Liver (tissue), 9 donors: Measurements from ENCODE around the gene SLC9A6. TPM values are rescaled to one million over a fixed set of nuclear protein-coding genes. Genes with fewer than 3 reads are reported as not detected.
A peak's percentile ranks its signal among the peaks of the same experiment; 100 is the strongest.

Experiments used
- DNase-seq: peaks from one replicate; pipeline ENCODE4 v3.0.0-alpha.2; 2017; ENCODE audit warnings: low spot score
- H3K27ac ChIP-seq, 2 donors: one replicate each; pipeline ENCODE4 v1.7.0; 2013; ENCODE audit warnings: inconsistent platforms in 2 of 2, low read length in 2 of 2, control low read depth in 1 of 2, low read depth in 1 of 2, mild to moderate bottlenecking in 1 of 2
- H3K27me3 ChIP-seq, 4 donors: one replicate each; pipeline versions ENCODE4 v1.6.1 to v1.7.0; 2013; ENCODE audit warnings: low read length in 3 of 4, inconsistent platforms in 1 of 4, mild to moderate bottlenecking in 1 of 4, moderate library complexity in 1 of 4; ENCODE audit not compliant: control insufficient read depth in 4 of 4, insufficient read depth in 4 of 4
- H3K36me3 ChIP-seq, 4 donors: one replicate each; pipeline versions ENCODE4 v1.6.1 to v1.7.0; 2013; ENCODE audit warnings: low read length in 3 of 4, mild to moderate bottlenecking in 3 of 4, low read depth in 1 of 4, moderate library complexity in 1 of 4; ENCODE audit not compliant: control insufficient read depth in 4 of 4, insufficient read depth in 3 of 4
- H3K4me1 ChIP-seq, 4 donors: one replicate each; pipeline versions ENCODE4 v1.6.1 to v1.7.0; 2013; ENCODE audit warnings: low read length in 3 of 4, mild to moderate bottlenecking in 3 of 4, moderate library complexity in 1 of 4; ENCODE audit not compliant: control insufficient read depth in 4 of 4, insufficient read depth in 4 of 4
- H3K4me3 ChIP-seq, 3 donors: one replicate each; pipeline versions ENCODE4 v1.6.1 to v1.7.0; 2013; ENCODE audit warnings: low read length in 3 of 3, control low read depth in 1 of 3, low read depth in 1 of 3, mild to moderate bottlenecking in 1 of 3
- H3K9ac ChIP-seq, 2 donors: one replicate each; pipeline ENCODE4 v1.7.0; 2013; ENCODE audit warnings: low read length in 2 of 2, mild to moderate bottlenecking in 2 of 2, moderate library complexity in 2 of 2, control low read depth in 1 of 2, low read depth in 1 of 2
- H3K9me3 ChIP-seq, 4 donors: one replicate each; pipeline versions ENCODE4 v1.6.1 to v1.7.0; 2013; ENCODE audit warnings: low read length in 3 of 4; ENCODE audit not compliant: control insufficient read depth in 4 of 4
- FOXA1 ChIP-seq: IDR thresholded peaks from 2 replicates; pipeline ENCODE4 v1.6.1; 2016; ENCODE audit warnings: antibody characterized with exemption
- FOXA2 ChIP-seq: IDR thresholded peaks from 2 replicates; pipeline ENCODE4 v1.6.1; 2016; ENCODE audit warnings: antibody characterized with exemption
- GABPA ChIP-seq, 2 donors: IDR thresholded peaks in 1 of 2; conservative IDR thresholded peaks in 1 of 2; 2 replicates each; pipeline ENCODE4 v1.6.1; 2016; ENCODE audit warnings: antibody characterized with exemption in 2 of 2, mild to moderate bottlenecking in 1 of 2, moderate library complexity in 1 of 2
- HNF4A ChIP-seq, 2 donors: conservative IDR thresholded peaks; 2 replicates each; pipeline ENCODE4 v1.6.1; 2016; ENCODE audit warnings: antibody characterized with exemption in 2 of 2, mild to moderate bottlenecking in 2 of 2
- HNF4G ChIP-seq: IDR thresholded peaks from 2 replicates; pipeline ENCODE4 v1.6.1; 2016; ENCODE audit warnings: antibody characterized with exemption
- JUND ChIP-seq, 2 donors: IDR thresholded peaks; 2 replicates each; pipeline ENCODE4 v1.6.1; 2016; ENCODE audit warnings: antibody characterized with exemption in 2 of 2
- NR2F2 ChIP-seq: IDR thresholded peaks from 2 replicates; pipeline ENCODE4 v1.6.1; 2016; ENCODE audit warnings: antibody characterized with exemption
- RAD21 ChIP-seq, 2 donors: IDR thresholded peaks; 2 replicates each; pipeline ENCODE4 v1.6.1; 2016; ENCODE audit warnings: antibody characterized with exemption in 2 of 2, mild to moderate bottlenecking in 2 of 2
- RXRA ChIP-seq, 2 donors: IDR thresholded peaks; 2 replicates each; pipeline ENCODE4 v1.6.1; 2017 to 2018; ENCODE audit warnings: antibody characterized with exemption in 2 of 2, mild to moderate bottlenecking in 1 of 2
- SP1 ChIP-seq: IDR thresholded peaks from 2 replicates; pipeline ENCODE4 v1.6.1; 2018; ENCODE audit warnings: antibody characterized with exemption, mild to moderate bottlenecking
- TAF1 ChIP-seq: conservative IDR thresholded peaks from 2 replicates; pipeline ENCODE4 v1.6.1; 2016; ENCODE audit warnings: antibody characterized with exemption, mild to moderate bottlenecking
- YY1 ChIP-seq: IDR thresholded peaks from 2 replicates; pipeline ENCODE4 v1.6.1; 2016; ENCODE audit warnings: antibody characterized with exemption, mild to moderate bottlenecking
- WGBS: extraction: QIAGEN DNeasy Blood & Tissue Kit; methylation state at CpG from one replicate; pipeline ENCODE4 v1.1.7; 2013; 5-methylcytosine and 5-hydroxymethylcytosine counted together
- polyA plus RNA-seq, 2 donors: library from polyadenylated mRNA; stranded (reverse) in 1 of 2; unstranded in 1 of 2; fragments of 200-250 nt in 1 of 2; fragments of >200 nt in 1 of 2; fragmentation: Nextera tagmentation in 1 of 2; extraction: Ambion mirVana in 1 of 2; gene quantifications; one replicate each; pipeline versions ENCODE4 v1.2.1 to v1.2.3, GENCODE V29; 2013 to 2015
- total RNA-seq, 2 donors: library from RNA; depleted of rRNA; stranded (reverse); fragments of >200 nt; gene quantifications; one replicate each; pipeline ENCODE4 v1.2.3, GENCODE V29; 2014
- TF ChIP-seq, protein P1 (sequence below): IDR thresholded peaks from 2 replicates; pipeline ENCODE4 v1.6.1; 2016; ENCODE audit warnings: antibody characterized with exemption, mild to moderate bottlenecking
- TF ChIP-seq, protein P2 (sequence below): IDR thresholded peaks from 2 replicates; pipeline ENCODE4 v1.6.1; 2016; ENCODE audit warnings: antibody characterized with exemption
- TF ChIP-seq, protein P3 (sequence below): fragments of 150-350 bp; IDR thresholded peaks from 2 replicates; pipeline ENCODE4 v1.5.1; 2017; ENCODE audit warnings: improper control_type of control experiment, low read depth, low read length; ENCODE audit not compliant: missing input control
- TF ChIP-seq, protein P4 (sequence below): IDR thresholded peaks from 2 replicates; pipeline ENCODE4 v1.6.1; 2016; ENCODE audit warnings: antibody characterized with exemption
- donor health status: healthy.
- donor health status: healthy.
- donor health status: healthy.
- donor health status: healthy.
- donor health status: healthy.

Gene SLC9A6
- total and polyA plus RNA-seq, 4 donors: 2.1 to 8.8 (median 5.6) TPM

DNA sequence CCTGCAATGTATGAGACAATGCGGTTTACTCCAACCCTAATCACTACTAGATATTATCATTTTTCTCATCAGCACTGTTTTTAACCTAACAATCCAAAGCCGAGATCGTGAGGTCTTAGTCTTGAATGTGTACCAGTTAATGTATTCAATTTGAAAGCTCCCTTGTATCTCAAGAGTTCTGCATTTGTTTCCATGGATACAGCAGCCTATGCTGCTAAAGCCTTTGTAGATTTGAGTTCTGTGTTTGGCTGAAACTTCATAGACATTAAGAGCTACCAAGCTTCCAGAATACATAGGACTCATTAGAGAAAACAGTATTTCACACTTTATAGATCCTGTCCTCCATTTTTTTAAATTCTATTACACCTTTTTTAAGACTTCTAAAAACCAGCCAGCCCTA lies 39.9 kb downstream of the SLC9A6 start:
- 95% methylated on average over 3 of the region's 3 CpGs for WGBS
- no peaks in the 10 kb centered on the region for H3K4me1 ChIP-seq

DNA sequence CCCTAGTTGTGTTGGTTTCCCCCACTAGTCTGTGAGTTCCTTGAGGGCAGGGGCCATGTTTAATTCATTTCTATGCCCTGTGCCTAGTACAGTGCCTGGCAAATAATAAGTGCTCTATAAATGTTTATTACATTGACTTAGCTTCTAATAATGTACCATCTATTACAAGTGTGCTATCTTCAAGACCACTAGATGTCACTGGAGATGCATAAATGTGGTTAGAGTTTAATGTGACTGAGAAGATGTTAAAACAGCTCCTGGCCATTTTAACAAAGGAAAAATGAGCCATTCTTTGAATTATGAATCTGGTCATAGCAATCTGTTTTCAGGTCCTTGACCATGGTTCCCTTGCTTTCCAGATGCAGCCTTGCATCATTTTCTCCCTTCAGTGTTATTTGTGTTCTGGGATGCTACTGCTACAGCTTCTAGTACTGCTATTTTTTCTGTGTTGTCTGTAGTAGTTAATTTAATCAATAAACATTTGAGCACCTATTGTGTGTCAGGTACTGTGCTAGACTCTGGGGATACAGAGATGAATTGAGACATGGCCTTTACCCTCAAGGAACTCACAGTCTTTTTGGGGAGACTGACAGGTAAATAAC lies 43.2 kb downstream of the SLC9A6 start:
- Histone ChIP-seq H3K4me1 (no peaks in the 10 kb centered on the region), H3K9me3 (no peaks in the 10 kb centered on the region), H3K9ac (no peak overlapping the region), H3K27me3 (no peaks in the 10 kb centered on the region), H3K27ac (no peak overlapping the region), H3K36me3 (no peaks in the 10 kb centered on the region), H3K4me3 (no peak overlapping the region)
- DNase-seq: no peak
- TF ChIP-seq, protein P1, sequence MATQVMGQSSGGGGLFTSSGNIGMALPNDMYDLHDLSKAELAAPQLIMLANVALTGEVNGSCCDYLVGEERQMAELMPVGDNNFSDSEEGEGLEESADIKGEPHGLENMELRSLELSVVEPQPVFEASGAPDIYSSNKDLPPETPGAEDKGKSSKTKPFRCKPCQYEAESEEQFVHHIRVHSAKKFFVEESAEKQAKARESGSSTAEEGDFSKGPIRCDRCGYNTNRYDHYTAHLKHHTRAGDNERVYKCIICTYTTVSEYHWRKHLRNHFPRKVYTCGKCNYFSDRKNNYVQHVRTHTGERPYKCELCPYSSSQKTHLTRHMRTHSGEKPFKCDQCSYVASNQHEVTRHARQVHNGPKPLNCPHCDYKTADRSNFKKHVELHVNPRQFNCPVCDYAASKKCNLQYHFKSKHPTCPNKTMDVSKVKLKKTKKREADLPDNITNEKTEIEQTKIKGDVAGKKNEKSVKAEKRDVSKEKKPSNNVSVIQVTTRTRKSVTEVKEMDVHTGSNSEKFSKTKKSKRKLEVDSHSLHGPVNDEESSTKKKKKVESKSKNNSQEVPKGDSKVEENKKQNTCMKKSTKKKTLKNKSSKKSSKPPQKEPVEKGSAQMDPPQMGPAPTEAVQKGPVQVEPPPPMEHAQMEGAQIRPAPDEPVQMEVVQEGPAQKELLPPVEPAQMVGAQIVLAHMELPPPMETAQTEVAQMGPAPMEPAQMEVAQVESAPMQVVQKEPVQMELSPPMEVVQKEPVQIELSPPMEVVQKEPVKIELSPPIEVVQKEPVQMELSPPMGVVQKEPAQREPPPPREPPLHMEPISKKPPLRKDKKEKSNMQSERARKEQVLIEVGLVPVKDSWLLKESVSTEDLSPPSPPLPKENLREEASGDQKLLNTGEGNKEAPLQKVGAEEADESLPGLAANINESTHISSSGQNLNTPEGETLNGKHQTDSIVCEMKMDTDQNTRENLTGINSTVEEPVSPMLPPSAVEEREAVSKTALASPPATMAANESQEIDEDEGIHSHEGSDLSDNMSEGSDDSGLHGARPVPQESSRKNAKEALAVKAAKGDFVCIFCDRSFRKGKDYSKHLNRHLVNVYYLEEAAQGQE: no peak
- TF ChIP-seq GABPA (IDR thresholded peaks at IDR 0.05 in 1 of 2, conservative IDR thresholded peaks at IDR 0.05 in 1 of 2) (no peak), FOXA1 (no peak), SP1 (no peak), TAF1 (no peak), HNF4G (no peak), JUND (IDR thresholded peaks at IDR 0.05) (no peak), RAD21 (IDR thresholded peaks at IDR 0.05) (peak; percentile 82 to 91)
- TF ChIP-seq, protein P2, sequence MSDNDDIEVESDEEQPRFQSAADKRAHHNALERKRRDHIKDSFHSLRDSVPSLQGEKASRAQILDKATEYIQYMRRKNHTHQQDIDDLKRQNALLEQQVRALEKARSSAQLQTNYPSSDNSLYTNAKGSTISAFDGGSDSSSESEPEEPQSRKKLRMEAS: no peak
- TF ChIP-seq, protein P3, sequence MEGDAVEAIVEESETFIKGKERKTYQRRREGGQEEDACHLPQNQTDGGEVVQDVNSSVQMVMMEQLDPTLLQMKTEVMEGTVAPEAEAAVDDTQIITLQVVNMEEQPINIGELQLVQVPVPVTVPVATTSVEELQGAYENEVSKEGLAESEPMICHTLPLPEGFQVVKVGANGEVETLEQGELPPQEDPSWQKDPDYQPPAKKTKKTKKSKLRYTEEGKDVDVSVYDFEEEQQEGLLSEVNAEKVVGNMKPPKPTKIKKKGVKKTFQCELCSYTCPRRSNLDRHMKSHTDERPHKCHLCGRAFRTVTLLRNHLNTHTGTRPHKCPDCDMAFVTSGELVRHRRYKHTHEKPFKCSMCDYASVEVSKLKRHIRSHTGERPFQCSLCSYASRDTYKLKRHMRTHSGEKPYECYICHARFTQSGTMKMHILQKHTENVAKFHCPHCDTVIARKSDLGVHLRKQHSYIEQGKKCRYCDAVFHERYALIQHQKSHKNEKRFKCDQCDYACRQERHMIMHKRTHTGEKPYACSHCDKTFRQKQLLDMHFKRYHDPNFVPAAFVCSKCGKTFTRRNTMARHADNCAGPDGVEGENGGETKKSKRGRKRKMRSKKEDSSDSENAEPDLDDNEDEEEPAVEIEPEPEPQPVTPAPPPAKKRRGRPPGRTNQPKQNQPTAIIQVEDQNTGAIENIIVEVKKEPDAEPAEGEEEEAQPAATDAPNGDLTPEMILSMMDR: peak; percentile 64

More for the DNA sequence above, 39.9 kb downstream of the SLC9A6 start:
- Histone ChIP-seq H3K27ac (no peak overlapping the region), H3K36me3 (no peaks in the 10 kb centered on the region), H3K4me3 (no peak overlapping the region), H3K9ac (no peak overlapping the region), H3K9me3 (no peaks in the 10 kb centered on the region), H3K27me3 (no peaks in the 10 kb centered on the region)
- TF ChIP-seq, protein P4, sequence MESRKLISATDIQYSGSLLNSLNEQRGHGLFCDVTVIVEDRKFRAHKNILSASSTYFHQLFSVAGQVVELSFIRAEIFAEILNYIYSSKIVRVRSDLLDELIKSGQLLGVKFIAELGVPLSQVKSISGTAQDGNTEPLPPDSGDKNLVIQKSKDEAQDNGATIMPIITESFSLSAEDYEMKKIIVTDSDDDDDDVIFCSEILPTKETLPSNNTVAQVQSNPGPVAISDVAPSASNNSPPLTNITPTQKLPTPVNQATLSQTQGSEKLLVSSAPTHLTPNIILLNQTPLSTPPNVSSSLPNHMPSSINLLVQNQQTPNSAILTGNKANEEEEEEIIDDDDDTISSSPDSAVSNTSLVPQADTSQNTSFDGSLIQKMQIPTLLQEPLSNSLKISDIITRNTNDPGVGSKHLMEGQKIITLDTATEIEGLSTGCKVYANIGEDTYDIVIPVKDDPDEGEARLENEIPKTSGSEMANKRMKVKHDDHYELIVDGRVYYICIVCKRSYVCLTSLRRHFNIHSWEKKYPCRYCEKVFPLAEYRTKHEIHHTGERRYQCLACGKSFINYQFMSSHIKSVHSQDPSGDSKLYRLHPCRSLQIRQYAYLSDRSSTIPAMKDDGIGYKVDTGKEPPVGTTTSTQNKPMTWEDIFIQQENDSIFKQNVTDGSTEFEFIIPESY: no peak
- TF ChIP-seq JUND (IDR thresholded peaks at IDR 0.05) (no peak), YY1 (no peak), SP1 (no peak), RXRA (IDR thresholded peaks at IDR 0.05) (no peak), HNF4G (no peak), GABPA (IDR thresholded peaks at IDR 0.05 in 1 of 2, conservative IDR thresholded peaks at IDR 0.05 in 1 of 2) (no peak), NR2F2 (no peak), HNF4A (conservative IDR thresholded peaks at IDR 0.05) (no peak), FOXA2 (no peak)
- DNase-seq: no peak
